ENCODE data around the gene TRPT1. TPM values are rescaled to one million over a fixed set of nuclear protein-coding genes. Genes with fewer than 3 reads are reported as not detected.

TRPT1 gene
- total and polyA plus RNA-seq, 2 donors from 2014 or later, result 39.2 to 103 TPM

DNA sequence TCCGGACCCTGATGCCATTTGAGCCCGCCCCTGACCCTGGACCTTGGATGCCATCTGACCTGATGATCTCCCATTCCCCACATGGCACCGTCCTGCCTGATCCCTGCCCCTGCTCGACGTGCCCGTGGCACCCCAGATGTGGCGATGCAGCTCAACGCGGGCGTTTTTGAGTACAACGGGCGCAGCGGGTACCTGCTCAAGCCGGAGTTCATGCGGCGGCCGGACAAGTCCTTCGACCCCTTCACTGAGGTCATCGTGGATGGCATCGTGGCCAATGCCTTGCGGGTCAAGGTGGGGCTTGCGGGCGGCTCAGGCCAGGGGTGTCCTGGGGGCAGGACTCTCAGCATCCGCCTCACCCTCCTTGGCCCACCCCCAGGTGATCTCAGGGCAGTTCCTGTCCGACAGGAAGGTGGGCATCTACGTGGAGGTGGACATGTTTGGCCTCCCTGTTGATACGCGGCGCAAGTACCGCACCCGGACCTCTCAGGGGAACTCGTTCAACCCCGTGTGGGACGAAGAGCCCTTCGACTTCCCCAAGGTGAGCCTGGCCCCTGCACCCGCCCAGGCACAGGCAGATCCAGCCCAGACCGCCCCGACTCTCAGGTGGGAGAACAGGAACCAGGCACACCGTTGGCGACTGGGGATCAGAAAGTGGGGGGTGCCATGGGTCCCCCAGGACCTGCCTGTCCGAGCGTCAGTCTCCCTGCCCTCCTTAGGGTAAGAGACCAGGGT, 36.5 kb upstream of the TRPT1 start:
- TF ChIP-seq, protein P1, sequence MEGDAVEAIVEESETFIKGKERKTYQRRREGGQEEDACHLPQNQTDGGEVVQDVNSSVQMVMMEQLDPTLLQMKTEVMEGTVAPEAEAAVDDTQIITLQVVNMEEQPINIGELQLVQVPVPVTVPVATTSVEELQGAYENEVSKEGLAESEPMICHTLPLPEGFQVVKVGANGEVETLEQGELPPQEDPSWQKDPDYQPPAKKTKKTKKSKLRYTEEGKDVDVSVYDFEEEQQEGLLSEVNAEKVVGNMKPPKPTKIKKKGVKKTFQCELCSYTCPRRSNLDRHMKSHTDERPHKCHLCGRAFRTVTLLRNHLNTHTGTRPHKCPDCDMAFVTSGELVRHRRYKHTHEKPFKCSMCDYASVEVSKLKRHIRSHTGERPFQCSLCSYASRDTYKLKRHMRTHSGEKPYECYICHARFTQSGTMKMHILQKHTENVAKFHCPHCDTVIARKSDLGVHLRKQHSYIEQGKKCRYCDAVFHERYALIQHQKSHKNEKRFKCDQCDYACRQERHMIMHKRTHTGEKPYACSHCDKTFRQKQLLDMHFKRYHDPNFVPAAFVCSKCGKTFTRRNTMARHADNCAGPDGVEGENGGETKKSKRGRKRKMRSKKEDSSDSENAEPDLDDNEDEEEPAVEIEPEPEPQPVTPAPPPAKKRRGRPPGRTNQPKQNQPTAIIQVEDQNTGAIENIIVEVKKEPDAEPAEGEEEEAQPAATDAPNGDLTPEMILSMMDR (IDR thresholded peaks at IDR 0.05; ENCODE audit: borderline replicate concordance, extremely low read depth, insufficient read depth), result no peak
- Histone ChIP-seq H3K36me3 (ENCODE audit: control insufficient read depth in 2 of 3, insufficient read depth in 3 of 3, low read length in 3 of 3) (peaks cover 0 to 10% (median 0%) of the 10 kb centered on the region in 3 donors), H3K27ac (ENCODE audit: low read depth in 2 of 2, low read length in 2 of 2) (no peak overlapping the region), H3K4me1 (ENCODE audit: control insufficient read depth in 2 of 3, insufficient read depth in 2 of 3, low read depth in 1 of 3, low read length in 3 of 3) (no peaks in the 10 kb centered on the region), H3K9ac (ENCODE audit: low read length in 3 of 3) (no peak overlapping the region), H3K4me3 (ENCODE audit: low read length in 3 of 3) (no peak overlapping the region), H3K27me3 (ENCODE audit: control insufficient read depth, insufficient read depth, low read length) (no peaks in the 10 kb centered on the region), H3K9me3 (ENCODE audit: control insufficient read depth in 2 of 3, insufficient read depth in 1 of 3, low read length in 3 of 3) (no peaks in the 10 kb centered on the region)
- DNase-seq, result peak in 1 of 5 donors; percentile 75
- no peak for FAIRE-seq
- intact Hi-C loops (cut with DNase I), result no loop called here

DNA sequence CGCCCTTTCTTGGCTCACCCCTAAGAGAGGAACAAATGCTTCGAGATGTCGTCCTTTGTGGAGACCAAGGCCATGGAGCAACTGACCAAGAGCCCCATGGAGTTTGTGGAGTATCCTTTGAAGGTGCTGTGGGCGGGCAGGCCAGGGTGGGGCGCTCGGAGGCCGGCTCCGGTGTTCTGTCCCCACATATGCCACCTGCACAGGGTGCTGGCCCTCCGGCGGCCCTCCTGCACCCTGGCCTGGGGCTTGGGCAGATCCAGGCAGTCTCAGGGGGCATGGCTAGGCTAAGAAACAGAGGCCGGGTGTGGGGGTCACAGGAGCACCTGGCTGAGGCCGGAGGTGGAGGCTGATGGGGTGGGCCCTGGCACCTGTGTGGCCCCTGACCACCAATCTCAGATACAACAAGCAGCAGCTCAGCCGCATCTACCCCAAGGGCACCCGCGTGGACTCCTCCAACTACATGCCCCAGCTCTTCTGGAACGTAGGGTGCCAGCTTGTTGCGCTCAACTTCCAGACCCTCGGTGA, 35.6 kb upstream of the TRPT1 start:
- Histone ChIP-seq H3K9me3 (ENCODE audit: control insufficient read depth in 2 of 3, insufficient read depth in 1 of 3, low read length in 3 of 3) (no peaks in the 10 kb centered on the region), H3K36me3 (ENCODE audit: control insufficient read depth in 2 of 3, insufficient read depth in 3 of 3, low read length in 3 of 3) (peaks cover 0 to 10% (median 0%) of the 10 kb centered on the region in 3 donors), H3K9ac (ENCODE audit: low read length in 3 of 3) (no peak overlapping the region), H3K4me3 (ENCODE audit: low read length in 3 of 3) (no peak overlapping the region), H3K4me1 (ENCODE audit: control insufficient read depth in 2 of 3, insufficient read depth in 2 of 3, low read depth in 1 of 3, low read length in 3 of 3) (no peaks in the 10 kb centered on the region), H3K27me3 (ENCODE audit: control insufficient read depth, insufficient read depth, low read length) (no peaks in the 10 kb centered on the region), H3K27ac (ENCODE audit: low read depth in 2 of 2, low read length in 2 of 2) (no peak overlapping the region)
- TF ChIP-seq, protein P1 (IDR thresholded peaks at IDR 0.05; ENCODE audit: borderline replicate concordance, extremely low read depth, insufficient read depth), result no peak
- no peak for FAIRE-seq
- intact Hi-C loops (cut with DNase I), result no loop called here
- DNase-seq, result peak in 1 of 5 donors; percentile 65

DNA sequence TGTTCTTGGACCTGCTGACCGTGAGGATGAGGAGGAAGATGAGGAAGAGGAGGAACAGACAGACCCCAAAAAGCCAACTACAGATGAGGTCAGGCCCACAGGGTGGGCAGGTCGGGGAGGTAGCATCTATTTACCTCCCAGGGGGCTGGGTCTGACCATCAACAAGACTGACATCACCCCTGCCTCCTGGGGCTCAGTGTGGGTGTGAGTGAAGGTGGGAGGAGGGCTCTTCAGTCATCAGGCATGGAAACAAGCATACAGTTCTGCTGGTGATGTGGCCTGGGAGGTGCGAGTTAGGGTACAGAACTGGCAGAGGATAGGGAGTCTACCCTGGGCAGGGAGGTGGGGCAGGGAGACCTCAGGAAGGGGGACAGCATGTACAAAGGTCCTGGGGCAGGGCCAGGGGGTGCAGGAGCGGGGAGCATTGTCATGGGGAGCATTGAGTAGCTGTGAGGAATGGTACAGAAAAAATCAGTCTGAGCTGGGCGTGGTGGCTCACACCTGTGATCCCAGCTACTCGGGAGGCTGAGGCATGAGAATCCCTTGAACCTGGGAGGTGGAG, 34.2 kb upstream of the TRPT1 start:
- intact Hi-C loops (cut with DNase I), result no loop called here
- H3K9me3 ChIP-seq (ENCODE audit: control insufficient read depth in 2 of 3, insufficient read depth in 1 of 3, low read length in 3 of 3), result no peaks in the 10 kb centered on the region
- H3K4me1 ChIP-seq (ENCODE audit: control insufficient read depth in 2 of 3, insufficient read depth in 2 of 3, low read depth in 1 of 3, low read length in 3 of 3), result no peaks in the 10 kb centered on the region
- no peak overlapping the region for H3K4me3 ChIP-seq (ENCODE audit: low read length in 3 of 3)
- peaks cover 0 to 8% (median 6%) of the 10 kb centered on the region in 3 donors for H3K36me3 ChIP-seq (ENCODE audit: control insufficient read depth in 2 of 3, insufficient read depth in 3 of 3, low read length in 3 of 3)
- TF ChIP-seq, protein P1 (IDR thresholded peaks at IDR 0.05; ENCODE audit: borderline replicate concordance, extremely low read depth, insufficient read depth), result no peak
- H3K27ac ChIP-seq (ENCODE audit: low read depth in 2 of 2, low read length in 2 of 2), result no peak overlapping the region
- H3K9ac ChIP-seq (ENCODE audit: low read length in 3 of 3), result no peak overlapping the region
- DNase-seq (peak in 1 of 5 donors; percentile 34), FAIRE-seq (no peak)
- no peaks in the 10 kb centered on the region for H3K27me3 ChIP-seq (ENCODE audit: control insufficient read depth, insufficient read depth, low read length)
